OCI-LY7 (cell line): ENCODE measurements around the gene PCYOX1L.

ENCODE experiments used
- CTCF ChIP-seq: fragments of 200-600 bp; sonication (generic); conservative IDR thresholded peaks from 2 replicates; pipeline ENCODE4 v1.5.1; 2014; ENCODE audit warnings: mild to moderate bottlenecking, antibody characterized with exemption, low read length, moderate library complexity, mixed read lengths
- EZH2phosphoT487 ChIP-seq: fragments of 200-600 bp; sonication (generic); IDR thresholded peaks from 2 replicates; pipeline ENCODE4 v1.6.1; 2018; ENCODE audit warnings: low read depth, borderline replicate concordance, mild to moderate bottlenecking, mixed run types, antibody characterized with exemption, low read length, moderate library complexity, mixed read lengths

GRCh38 chr5:149353911-149354310 lies 3.9 kb upstream of the PCYOX1L start:
- TF ChIP-seq CTCF (no peak), EZH2phosphoT487 (no peak)
